SK-N-MC (cell line): Measurements from ENCODE around the gene CXCL12.

Source experiments
- EZH2 ChIP-seq: fragments of 200-600 bp; sonication (generic); IDR thresholded peaks from one replicate; pipeline ENCODE4 v1.6.1; 2017; ENCODE audit warnings: antibody characterized with exemption
- POLR2AphosphoS5 ChIP-seq: IDR thresholded peaks from 2 replicates; pipeline ENCODE4 v1.6.1; 2012; ENCODE audit warnings: mild to moderate bottlenecking, low read depth, low read length, borderline replicate concordance

DNA sequence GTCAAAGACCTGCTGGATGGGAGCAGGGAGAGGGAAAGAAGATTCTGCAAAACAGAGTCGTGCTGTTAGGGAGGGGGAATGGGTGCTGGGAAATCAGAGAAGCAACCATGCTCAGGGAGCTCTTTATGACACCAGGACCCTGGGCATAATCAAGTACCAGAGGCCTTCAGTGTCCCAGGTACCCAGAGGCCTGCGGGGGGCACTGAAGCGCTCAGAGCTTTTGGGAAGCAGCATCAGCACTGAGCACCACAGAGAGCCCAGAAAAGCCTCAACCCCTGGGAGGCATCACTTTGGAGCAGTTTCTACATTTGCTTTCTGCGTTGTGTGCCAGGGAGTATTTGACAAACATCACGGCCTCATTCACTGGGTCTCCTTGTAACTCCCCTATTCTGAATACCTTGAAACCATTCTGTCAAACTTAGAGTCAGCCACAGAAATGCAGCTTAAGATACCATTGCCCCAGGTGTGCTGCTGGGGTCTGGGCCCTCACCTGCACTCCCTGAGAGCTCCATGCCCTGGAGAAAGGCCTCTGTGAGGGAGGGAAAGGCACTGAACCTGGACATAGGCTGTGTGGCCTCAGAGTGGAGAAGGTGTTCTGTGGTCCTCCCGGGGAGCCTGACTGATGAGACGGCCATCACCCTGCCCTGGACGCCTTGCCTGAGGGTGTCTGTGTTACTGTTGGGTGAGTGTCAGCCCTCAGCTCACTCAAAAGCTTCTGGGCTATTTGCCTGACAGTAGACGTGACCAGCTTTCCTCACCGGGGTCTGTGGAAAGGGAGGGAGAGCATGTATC is 37.1 kb downstream of the CXCL12 start:
- TF ChIP-seq POLR2AphosphoS5: no peak
- TF ChIP-seq EZH2: no peak
